Measurements from ENCODE around the gene HERC2. TPM values are rescaled to one million over a fixed set of nuclear protein-coding genes. Genes with fewer than 3 reads are reported as not detected.

The HERC2 gene
- total and polyA plus RNA-seq, 2 of the 13 experiments (the other 11 are each of a cell fraction or from before 2014, with no cell fraction given), result 17.6 to 24.8 TPM

DNA sequence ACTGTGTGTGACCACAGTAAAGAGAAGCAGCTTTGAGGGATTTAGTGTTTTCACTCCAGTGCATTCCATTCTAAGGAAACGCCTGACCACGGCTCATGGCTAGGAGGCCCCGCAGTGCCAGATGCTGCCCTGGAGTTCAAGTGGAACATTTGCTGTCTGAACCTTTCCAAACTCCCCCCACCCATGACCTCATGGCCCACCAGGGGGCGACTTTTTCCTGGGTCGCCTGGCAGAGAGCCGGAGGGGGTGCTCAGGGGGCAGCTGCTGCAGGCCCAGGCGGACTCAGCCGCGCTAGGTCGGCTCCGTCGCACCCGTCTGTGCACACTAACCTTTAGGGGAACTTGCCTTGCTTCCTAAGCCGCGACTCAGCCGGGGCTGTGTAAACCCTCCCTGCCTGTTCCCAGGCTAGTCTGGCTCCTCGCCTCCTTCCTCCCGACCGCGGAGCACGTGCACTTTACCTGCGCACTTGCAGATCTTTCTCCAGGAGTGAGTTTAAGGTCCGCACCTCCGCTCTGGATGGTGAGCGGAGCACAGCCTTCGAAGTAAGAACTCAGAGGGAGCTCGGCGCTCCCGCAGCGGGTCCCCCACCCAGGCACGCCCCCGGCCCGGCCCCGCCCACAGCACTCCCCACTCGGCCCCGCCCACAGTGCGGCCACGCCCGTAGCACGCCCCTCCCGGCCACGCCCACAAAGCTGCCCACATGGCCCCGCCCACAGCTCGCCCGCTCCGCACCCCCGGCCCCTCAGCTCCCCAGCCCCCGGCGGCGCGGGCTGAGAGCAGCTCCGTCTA, 223.0 kb downstream of the HERC2 start, which contains the start of gene OCA2:
TSS of gene OCA2 (minus strand) at position 550 of the 789 bp plus-strand sequence. CDS start 17,441 bp downstream, outside the sequence.
- Histone ChIP-seq H3K27ac (ENCODE audit: extremely low read length, insufficient read depth, low read length) (no peak within 1 kb of the TSS), H3K4me2 (ENCODE audit: low read depth, low read length) (peak within 1 kb of the TSS; percentile 87), H3K9ac (ENCODE audit: insufficient read depth, low read depth, low read length) (no peak within 1 kb of the TSS), H2AFZ (ENCODE audit: low read length) (no peak within 1 kb of the TSS), H3K4me3 (replicated peaks in 1 of 3; ENCODE audit: insufficient read depth in 1 of 3, low read depth in 2 of 3, low read length in 3 of 3) (peak within 1 kb of the TSS; percentile 30 to 67 (median 45)), H3K27me3 (ENCODE audit: control insufficient read depth in 1 of 2, insufficient read depth in 2 of 2, low read length in 2 of 2) (peaks cover 10 to 78% of the 10 kb centered on the region in 2 experiments; a peak in 4 of 5 replicates), H3K4me1 (ENCODE audit: insufficient read depth, low read length) (peaks cover 37% of the 10 kb centered on the region), H3K9me3 (ENCODE audit: low read length) (no peaks in the 10 kb centered on the region), H3K36me3 (replicated peaks in 1 of 2; ENCODE audit: control insufficient read depth in 1 of 2, insufficient read depth in 2 of 2, low read length in 2 of 2) (no peaks in the 10 kb centered on the region), H4K20me1 (ENCODE audit: insufficient read depth, low read length) (no peaks in the 10 kb centered on the region), H3K79me2 (ENCODE audit: insufficient read depth, low read length) (no peaks in the 10 kb centered on the region)
- WGBS (ENCODE audit: low lambda C conversion rate), result 4% methylated on average over 5 of the region's 52 CpGs
- in situ Hi-C loops (cut with HindIII; ENCODE audit: extremely low pct_ligation_motif_present, low pct_unique_long_range_greater_than_20kb) (no loop called here), intact Hi-C loops (cut with micrococcal nuclease; ENCODE audit: unreplicated experiment) (loop anchor here (1.0 kb wide), 2 partner anchors 13 to 24 kb away; no protein-coding TSS in a partner anchor)
- ATAC-seq, result peak; percentile 48
- DNase-seq (ENCODE audit: low spot score), result peak; percentile 51
- ChIA-PET POLR2A (no interaction called here), CTCF (ENCODE audit: low intra/inter-chr PET ratio, low total read pairs) (no interaction called here)
- BruUV-seq (replicated peaks), result no TSS peak
- FAIRE-seq, result no peak
- TF ChIP-seq ZNF768 (CRISPR knock-in tag; IDR thresholded peaks at IDR 0.05), result 0 out of 2 replicates have a peak, but pooled peaks have one; percentile 28
- TF ChIP-seq ZNF782 (CRISPR knock-in tag; IDR thresholded peaks at IDR 0.05; ENCODE audit: borderline replicate concordance), result 0 out of 2 replicates have a peak, but pooled peaks have one; percentile 12
- peak; percentile 69 for TF ChIP-seq ZNF687 (CRISPR knock-in tag; IDR thresholded peaks at IDR 0.05)
- peak; percentile 32; the same call in 1 of the 2 replicates for TF ChIP-seq MYC (CRISPR knock-in tag; IDR thresholded peaks at IDR 0.05; ENCODE audit: borderline replicate concordance)
- TF ChIP-seq, protein P1, sequence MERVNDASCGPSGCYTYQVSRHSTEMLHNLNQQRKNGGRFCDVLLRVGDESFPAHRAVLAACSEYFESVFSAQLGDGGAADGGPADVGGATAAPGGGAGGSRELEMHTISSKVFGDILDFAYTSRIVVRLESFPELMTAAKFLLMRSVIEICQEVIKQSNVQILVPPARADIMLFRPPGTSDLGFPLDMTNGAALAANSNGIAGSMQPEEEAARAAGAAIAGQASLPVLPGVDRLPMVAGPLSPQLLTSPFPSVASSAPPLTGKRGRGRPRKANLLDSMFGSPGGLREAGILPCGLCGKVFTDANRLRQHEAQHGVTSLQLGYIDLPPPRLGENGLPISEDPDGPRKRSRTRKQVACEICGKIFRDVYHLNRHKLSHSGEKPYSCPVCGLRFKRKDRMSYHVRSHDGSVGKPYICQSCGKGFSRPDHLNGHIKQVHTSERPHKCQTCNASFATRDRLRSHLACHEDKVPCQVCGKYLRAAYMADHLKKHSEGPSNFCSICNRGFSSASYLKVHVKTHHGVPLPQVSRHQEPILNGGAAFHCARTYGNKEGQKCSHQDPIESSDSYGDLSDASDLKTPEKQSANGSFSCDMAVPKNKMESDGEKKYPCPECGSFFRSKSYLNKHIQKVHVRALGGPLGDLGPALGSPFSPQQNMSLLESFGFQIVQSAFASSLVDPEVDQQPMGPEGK (CRISPR knock-in tag; IDR thresholded peaks at IDR 0.05), result peak; percentile 66
- TF ChIP-seq CC2D1A (CRISPR knock-in tag; IDR thresholded peaks at IDR 0.05), result no peak
- peak; percentile 59; the same call in 1 of the 2 replicates for TF ChIP-seq ZBTB7B (CRISPR knock-in tag; IDR thresholded peaks at IDR 0.05)
- TF ChIP-seq SAP130 (CRISPR knock-in tag; IDR thresholded peaks at IDR 0.05; ENCODE audit: low read depth), result peak; percentile 43; the same call in 1 of the 2 replicates
- TF ChIP-seq ZNF556 (CRISPR knock-in tag; IDR thresholded peaks at IDR 0.05; ENCODE audit: borderline replicate concordance), result 0 out of 2 replicates have a peak, but pooled peaks have one; percentile 51
- TF ChIP-seq, protein P2, sequence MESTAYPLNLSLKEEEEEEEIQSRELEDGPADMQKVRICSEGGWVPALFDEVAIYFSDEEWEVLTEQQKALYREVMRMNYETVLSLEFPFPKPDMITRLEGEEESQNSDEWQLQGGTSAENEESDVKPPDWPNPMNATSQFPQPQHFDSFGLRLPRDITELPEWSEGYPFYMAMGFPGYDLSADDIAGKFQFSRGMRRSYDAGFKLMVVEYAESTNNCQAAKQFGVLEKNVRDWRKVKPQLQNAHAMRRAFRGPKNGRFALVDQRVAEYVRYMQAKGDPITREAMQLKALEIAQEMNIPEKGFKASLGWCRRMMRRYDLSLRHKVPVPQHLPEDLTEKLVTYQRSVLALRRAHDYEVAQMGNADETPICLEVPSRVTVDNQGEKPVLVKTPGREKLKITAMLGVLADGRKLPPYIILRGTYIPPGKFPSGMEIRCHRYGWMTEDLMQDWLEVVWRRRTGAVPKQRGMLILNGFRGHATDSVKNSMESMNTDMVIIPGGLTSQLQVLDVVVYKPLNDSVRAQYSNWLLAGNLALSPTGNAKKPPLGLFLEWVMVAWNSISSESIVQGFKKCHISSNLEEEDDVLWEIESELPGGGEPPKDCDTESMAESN (CRISPR knock-in tag; conservative IDR thresholded peaks at IDR 0.05), result no peak
- TF ChIP-seq MED1 (CRISPR knock-in tag; IDR thresholded peaks at IDR 0.05), result no peak

Data from HepG2 (cell line).